HG02943 (cell line): ENCODE data around the gene ARID1B.

Experiments used
- ATAC-seq: cut with Tn5 transposase; IDR thresholded peaks from one replicate; pipeline ENCODE4 v1.9.1; 2021; ENCODE audit warnings: mild to moderate bottlenecking, low read depth, moderate library complexity; ENCODE audit not compliant: unreplicated experiment

Gene ARID1B

GRCh38 chr6:156776840-156777576, at the start of gene ARID1B:
TSS of gene ARID1B (plus strand) at chr6:156777378. CDS start at chr6:156777681, 303 bp downstream.
- ATAC-seq: peak; percentile 52

- ATAC-seq: no peak
These were observed 49.3 kb upstream of the ARID1B start for GRCh38 chr6:156727715-156728385.

GRCh38 chr6:156729248-156729647, 47.9 kb upstream of the ARID1B start:
- ATAC-seq: no peak

GRCh38 chr6:156731396-156731795, 45.8 kb upstream of the ARID1B start:
- ATAC-seq: no peak

- ATAC-seq: no peak
These were observed 41.4 kb upstream of the ARID1B start for GRCh38 chr6:156735751-156736150.

GRCh38 chr6:156740604-156741003, 36.6 kb upstream of the ARID1B start:
- ATAC-seq: no peak

- no peak for ATAC-seq
These were observed 35.7 kb upstream of the ARID1B start for GRCh38 chr6:156741287-156742073.

- ATAC-seq: no peak
These were observed 29.5 kb upstream of the ARID1B start for GRCh38 chr6:156747715-156748114.

GRCh38 chr6:156748504-156748903, 28.7 kb upstream of the ARID1B start:
- no peak for ATAC-seq

- peak; percentile 65 for ATAC-seq
These were observed 24.4 kb upstream of the ARID1B start for GRCh38 chr6:156752666-156753301.

GRCh38 chr6:156756630-156757610, 20.3 kb upstream of the ARID1B start:
- no peak for ATAC-seq

GRCh38 chr6:156757849-156758248, 19.3 kb upstream of the ARID1B start:
- no peak for ATAC-seq

- ATAC-seq: no peak
These were observed 16.8 kb upstream of the ARID1B start for GRCh38 chr6:156760377-156760776.

- no peak for ATAC-seq
These were observed 14.6 kb upstream of the ARID1B start for GRCh38 chr6:156762547-156762946.

- ATAC-seq: no peak
These were observed 12.1 kb upstream of the ARID1B start for GRCh38 chr6:156765117-156765516.

GRCh38 chr6:156767603-156768467, 9.3 kb upstream of the ARID1B start:
- ATAC-seq: peak; percentile 86

GRCh38 chr6:156771047-156771446, 6.1 kb upstream of the ARID1B start:
- ATAC-seq: no peak

- ATAC-seq: no peak
These were observed 5.4 kb upstream of the ARID1B start for GRCh38 chr6:156771761-156772160.

- ATAC-seq: no peak
These were observed 3.7 kb upstream of the ARID1B start for GRCh38 chr6:156773476-156773875.
